Hepatocyte (in vitro differentiated cells): ENCODE results near the gene SIDT2.

Experiments
- EZH2 ChIP-seq: fragments of 200-600 bp; sonication (generic); IDR thresholded peaks from 2 replicates; pipeline ENCODE4 v1.6.1; 2016; ENCODE audit warnings: antibody characterized with exemption, mild to moderate bottlenecking, borderline replicate concordance
- TF ChIP-seq, protein P1 (sequence below): fragments of 200-600 bp; sonication (generic); IDR thresholded peaks from 2 replicates; pipeline ENCODE4 v1.5.1; 2016; ENCODE audit warnings: antibody characterized with exemption, mild to moderate bottlenecking; ENCODE audit not compliant: poor library complexity

GRCh38 chr11:117154468-117154867 is 24.1 kb upstream of the SIDT2 start:
- TF ChIP-seq, protein P1, sequence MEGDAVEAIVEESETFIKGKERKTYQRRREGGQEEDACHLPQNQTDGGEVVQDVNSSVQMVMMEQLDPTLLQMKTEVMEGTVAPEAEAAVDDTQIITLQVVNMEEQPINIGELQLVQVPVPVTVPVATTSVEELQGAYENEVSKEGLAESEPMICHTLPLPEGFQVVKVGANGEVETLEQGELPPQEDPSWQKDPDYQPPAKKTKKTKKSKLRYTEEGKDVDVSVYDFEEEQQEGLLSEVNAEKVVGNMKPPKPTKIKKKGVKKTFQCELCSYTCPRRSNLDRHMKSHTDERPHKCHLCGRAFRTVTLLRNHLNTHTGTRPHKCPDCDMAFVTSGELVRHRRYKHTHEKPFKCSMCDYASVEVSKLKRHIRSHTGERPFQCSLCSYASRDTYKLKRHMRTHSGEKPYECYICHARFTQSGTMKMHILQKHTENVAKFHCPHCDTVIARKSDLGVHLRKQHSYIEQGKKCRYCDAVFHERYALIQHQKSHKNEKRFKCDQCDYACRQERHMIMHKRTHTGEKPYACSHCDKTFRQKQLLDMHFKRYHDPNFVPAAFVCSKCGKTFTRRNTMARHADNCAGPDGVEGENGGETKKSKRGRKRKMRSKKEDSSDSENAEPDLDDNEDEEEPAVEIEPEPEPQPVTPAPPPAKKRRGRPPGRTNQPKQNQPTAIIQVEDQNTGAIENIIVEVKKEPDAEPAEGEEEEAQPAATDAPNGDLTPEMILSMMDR: no peak
- TF ChIP-seq EZH2: no peak
